Omental fat pad (tissue), 4 donors: ENCODE measurements around the gene TYRO3. TPM values are rescaled to one million over a fixed set of nuclear protein-coding genes. Genes with fewer than 3 reads are reported as not detected.
"Not testable (repeated sequence)": the region's sequence is repeated elsewhere in the genome, so short reads cannot be mapped to it uniquely, and the experiment has no call there.

ENCODE experiments used
- ATAC-seq: fragments of 150-250 bp; one replicate; pipeline ENCODE4 v1.9.1; 2016; ENCODE audit warnings: mild to moderate bottlenecking, moderate library complexity; ENCODE audit not compliant: low FRiP score
- DNase-seq: peaks from one replicate; pipeline ENCODE4 v3.0.0-alpha.2; 2019; ENCODE audit warnings: low spot score
- total RNA-seq, 4 donors: library from RNA; depleted of rRNA; stranded (reverse); fragments of >200 nt; gene quantifications; one replicate each; pipeline ENCODE4 v1.1.0, GENCODE V29; 2016
- TF ChIP-seq, protein P1 (sequence below), 3 donors: fragments of 450-650 bp; IDR thresholded peaks; one replicate each; pipeline ENCODE4 v1.5.1; 2016 to 2017; ENCODE audit warnings: antibody characterized with exemption in 3 of 3, mild to moderate bottlenecking in 3 of 3, moderate library complexity in 2 of 3

TYRO3 gene
- total RNA-seq, 4 donors from 2014 or later = 13.4 to 59.9 (median 40.6) TPM

DNA sequence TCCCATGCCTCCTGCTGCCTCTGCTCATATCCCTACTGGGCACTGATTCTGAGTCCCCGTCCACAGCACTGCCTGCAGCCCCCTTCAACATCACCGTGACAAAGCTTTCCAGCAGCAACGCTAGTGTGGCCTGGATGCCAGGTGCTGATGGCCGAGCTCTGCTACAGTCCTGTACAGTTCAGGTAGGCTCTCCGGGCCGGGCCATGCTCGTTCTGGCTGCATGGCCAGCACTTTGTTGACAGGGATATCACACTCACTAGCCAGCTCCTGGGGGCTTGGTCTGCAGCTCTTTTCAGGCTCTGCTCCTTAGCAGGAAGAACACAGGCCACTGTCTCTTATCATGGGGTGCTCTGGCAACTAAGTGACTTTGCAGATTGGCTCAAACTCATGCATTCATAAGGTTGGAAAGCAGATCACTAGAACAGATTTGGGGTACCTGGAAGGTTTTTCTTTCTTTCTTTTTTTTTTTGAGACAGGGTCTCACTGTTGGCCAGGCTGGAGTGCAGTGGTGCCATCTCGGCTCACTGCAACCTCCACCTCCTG, 6.0 kb downstream of the TYRO3 start:
- DNase-seq (no peak), ATAC-seq (no peak)
- TF ChIP-seq, protein P1, sequence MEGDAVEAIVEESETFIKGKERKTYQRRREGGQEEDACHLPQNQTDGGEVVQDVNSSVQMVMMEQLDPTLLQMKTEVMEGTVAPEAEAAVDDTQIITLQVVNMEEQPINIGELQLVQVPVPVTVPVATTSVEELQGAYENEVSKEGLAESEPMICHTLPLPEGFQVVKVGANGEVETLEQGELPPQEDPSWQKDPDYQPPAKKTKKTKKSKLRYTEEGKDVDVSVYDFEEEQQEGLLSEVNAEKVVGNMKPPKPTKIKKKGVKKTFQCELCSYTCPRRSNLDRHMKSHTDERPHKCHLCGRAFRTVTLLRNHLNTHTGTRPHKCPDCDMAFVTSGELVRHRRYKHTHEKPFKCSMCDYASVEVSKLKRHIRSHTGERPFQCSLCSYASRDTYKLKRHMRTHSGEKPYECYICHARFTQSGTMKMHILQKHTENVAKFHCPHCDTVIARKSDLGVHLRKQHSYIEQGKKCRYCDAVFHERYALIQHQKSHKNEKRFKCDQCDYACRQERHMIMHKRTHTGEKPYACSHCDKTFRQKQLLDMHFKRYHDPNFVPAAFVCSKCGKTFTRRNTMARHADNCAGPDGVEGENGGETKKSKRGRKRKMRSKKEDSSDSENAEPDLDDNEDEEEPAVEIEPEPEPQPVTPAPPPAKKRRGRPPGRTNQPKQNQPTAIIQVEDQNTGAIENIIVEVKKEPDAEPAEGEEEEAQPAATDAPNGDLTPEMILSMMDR (IDR thresholded peaks at IDR 0.05) = no peak

DNA sequence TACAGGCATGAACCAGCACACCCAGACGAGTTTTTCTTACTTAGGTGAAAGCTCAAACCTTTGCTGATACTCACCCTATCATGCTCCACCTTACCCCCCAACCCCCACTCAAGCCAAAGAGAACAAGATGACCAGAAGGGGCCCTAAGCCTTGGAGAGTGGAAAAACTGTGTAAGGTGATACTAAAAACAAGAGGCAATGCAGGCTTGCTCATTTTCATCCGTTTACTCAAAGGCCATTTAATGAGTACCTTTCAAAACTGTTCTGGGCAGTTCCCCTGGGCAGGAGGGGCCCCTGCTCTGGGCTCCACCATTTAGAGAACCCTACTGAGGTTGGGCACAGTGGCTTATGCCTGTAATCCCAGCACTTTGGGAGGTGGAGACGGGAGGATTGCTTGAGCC, 6.7 kb downstream of the TYRO3 start:
- TF ChIP-seq, protein P1 (IDR thresholded peaks at IDR 0.05) = no peak
- ATAC-seq (no peak), DNase-seq (no peak)

DNA sequence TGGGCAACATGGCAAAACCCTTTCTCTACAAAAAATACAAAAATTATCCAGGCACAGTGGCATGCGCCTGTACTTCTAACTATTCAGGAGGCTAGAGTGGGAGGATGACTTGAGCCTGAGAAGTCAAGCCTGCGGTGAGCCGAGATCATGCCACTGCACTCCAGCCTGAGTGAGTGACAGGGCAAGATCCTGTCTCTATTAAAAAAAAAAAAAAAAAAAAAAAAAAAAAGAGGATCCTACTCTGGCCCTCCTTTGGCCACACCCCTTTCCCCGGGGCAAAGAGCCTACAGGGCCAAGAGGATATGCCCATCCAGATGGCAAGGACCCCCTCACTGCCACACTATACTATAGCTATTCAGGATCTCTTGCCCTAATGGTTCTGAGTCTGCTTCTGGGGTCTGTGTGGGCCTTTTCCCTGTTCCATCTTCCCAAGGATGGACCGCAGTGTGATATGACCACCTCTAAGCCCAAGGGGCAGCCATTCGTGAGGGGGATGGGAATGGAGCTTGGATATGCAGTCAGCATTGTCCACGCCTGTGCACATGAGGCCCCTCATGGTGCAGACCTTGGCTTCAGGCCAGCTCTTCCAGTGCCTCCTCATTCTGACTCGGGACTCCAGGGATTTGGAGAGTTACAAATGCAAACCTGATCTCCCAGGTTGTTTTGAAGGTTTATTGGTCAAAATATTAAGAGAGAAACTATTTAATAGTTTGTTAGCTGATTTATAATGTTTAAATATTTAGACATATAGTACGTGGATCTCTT, 7.3 kb downstream of the TYRO3 start:
- TF ChIP-seq, protein P1 (IDR thresholded peaks at IDR 0.05) = no peak
- ATAC-seq (no peak), DNase-seq (no peak)

DNA sequence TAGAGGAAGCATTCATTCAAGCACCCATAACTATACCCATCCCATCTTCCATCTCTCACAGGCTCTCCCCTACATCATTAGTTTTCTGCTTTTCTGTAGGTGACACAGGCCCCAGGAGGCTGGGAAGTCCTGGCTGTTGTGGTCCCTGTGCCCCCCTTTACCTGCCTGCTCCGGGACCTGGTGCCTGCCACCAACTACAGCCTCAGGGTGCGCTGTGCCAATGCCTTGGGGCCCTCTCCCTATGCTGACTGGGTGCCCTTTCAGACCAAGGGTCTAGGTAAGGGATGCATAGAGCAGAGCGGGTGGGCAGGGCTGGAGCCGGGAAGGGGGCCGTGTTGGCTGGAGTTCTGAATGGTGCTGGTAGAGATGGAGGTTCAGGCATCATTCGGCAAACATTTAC, 8.2 kb downstream of the TYRO3 start:
- ATAC-seq (no peak), DNase-seq (no peak)
- TF ChIP-seq, protein P1 (IDR thresholded peaks at IDR 0.05) = no peak

DNA sequence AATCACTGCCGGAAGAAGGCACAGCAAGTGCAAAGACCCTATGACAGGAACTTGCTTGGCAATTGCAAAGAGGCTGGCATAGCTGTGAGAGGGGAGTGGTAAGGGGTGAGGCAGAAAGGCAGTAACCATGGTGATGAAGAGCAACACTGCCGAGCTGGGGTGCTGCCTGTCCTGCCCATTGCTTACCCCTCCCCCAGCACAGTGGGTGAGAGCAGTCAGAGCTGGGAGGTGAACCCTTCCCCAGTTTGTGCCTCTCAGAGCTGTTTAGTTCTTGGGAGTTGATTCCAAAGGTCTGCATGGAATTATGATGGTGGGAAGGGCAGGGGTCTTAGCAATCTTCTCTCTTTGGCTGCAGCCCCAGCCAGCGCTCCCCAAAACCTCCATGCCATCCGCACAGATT, 8.8 kb downstream of the TYRO3 start:
- ATAC-seq (no peak), DNase-seq (no peak)
- TF ChIP-seq, protein P1 (IDR thresholded peaks at IDR 0.05) = no peak

DNA sequence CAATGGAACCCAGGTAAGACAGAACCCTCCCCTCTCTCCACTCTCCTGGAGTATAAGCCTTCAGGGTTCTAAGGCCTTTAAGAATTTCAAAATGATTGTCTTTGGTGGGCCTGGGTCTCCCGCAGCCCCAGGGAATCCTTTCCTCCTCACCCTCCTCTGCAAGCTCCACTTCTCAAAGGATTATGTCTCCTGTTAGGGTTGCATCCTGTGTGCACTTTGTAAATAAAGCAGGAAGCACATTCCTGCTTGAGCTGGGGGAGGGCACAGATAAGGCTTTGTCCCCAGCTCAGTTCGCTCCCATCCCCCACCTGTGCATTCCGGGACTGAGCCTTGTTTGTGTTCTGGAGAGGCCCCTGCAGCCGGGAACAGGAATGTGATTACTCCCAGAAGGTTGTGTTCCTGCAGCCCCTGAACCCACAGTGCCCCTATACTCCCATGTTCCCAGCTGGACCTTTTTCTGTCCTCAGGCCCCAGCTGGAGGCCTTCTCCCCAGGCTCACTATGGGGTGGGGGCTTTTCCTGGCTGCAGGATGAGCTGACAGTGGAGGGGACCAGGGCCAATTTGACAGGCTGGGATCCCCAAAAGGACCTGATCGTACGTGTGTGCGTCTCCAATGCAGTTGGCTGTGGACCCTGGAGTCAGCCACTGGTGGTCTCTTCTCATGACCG, 9.5 kb downstream of the TYRO3 start:
- no peak for ATAC-seq

DNA sequence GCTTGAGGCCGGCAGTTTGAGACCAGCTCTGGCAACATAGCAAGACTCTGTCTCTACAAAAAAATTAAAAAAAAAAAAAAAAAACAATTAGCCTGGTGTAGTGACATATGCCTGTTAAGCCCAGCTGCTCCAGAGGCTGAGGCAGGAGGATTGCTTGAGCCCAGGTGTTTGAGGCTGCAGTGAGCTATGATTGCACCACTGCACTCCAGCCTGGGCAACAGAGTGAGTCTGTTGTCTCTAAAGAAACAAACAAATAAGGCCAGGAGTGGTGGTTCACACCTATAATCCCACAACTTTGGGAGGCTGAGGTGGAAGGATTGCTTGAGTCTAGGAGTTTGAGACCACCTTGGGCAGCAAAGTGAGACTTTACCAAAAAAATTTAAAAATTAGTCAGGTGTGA, 10.2 kb downstream of the TYRO3 start:
- not testable (repeated sequence) for ATAC-seq, DNase-seq

More for the DNA sequence above, 9.5 kb downstream of the TYRO3 start:
- TF ChIP-seq, protein P1 (IDR thresholded peaks at IDR 0.05) = no peak
- DNase-seq = no peak
